Fibroblast of skin of abdomen (primary cell): ENCODE measurements around the gene SRM. TPM values are rescaled to one million over a fixed set of nuclear protein-coding genes. Genes with fewer than 3 reads are reported as not detected.
"Not testable (repeated sequence)": the region's sequence is repeated elsewhere in the genome, so short reads cannot be mapped to it uniquely, and the experiment has no call there.

ENCODE experiments used
- DNase-seq: peaks from one replicate; pipeline ENCODE4 v3.0.0-alpha.2; 2013
- polyA plus RNA-seq, 2 experiments: library from polyadenylated mRNA; unstranded; fragments of 120-200 nt; gene quantifications; one replicate each; pipeline ENCODE4 v1.2.1, GENCODE V29; 2013; ENCODE audit not compliant: insufficient read length in 2 of 2

SRM gene
- polyA plus RNA-seq (2013, experiment 1 of 2; ENCODE audit: insufficient read length) = 164 TPM
- 178 TPM for polyA plus RNA-seq (2013, experiment 2 of 2; ENCODE audit: insufficient read length)

GRCh38 chr1:11059968-11060830 is at the start of gene SRM:
TSS of gene SRM (minus strand) at chr1:11060018. CDS start at chr1:11059943, 75 bp downstream.
- peak; percentile 91 for DNase-seq

- no peak for DNase-seq
Observed at GRCh38 chr1:11109047-11109760, 49.4 kb upstream of the SRM start.

- DNase-seq = no peak
Observed at GRCh38 chr1:11107599-11107998, 47.8 kb upstream of the SRM start.

GRCh38 chr1:11105586-11105985 is 45.8 kb upstream of the SRM start:
- no peak for DNase-seq

GRCh38 chr1:11101347-11101746 is 41.5 kb upstream of the SRM start:
- DNase-seq = no peak

GRCh38 chr1:11100806-11101205 is 41.0 kb upstream of the SRM start:
- DNase-seq = not testable (repeated sequence)

- DNase-seq = no peak
Observed at GRCh38 chr1:11100149-11100493, 40.3 kb upstream of the SRM start.

GRCh38 chr1:11099310-11100148 is 39.7 kb upstream of the SRM start, which contains the start of gene EXOSC10:
TSS of gene EXOSC10 (minus strand) at chr1:11099869. CDS start at chr1:11099831, 38 bp downstream.
- peak; percentile 88 for DNase-seq

GRCh38 chr1:11098931-11099309 is 39.1 kb upstream of the SRM start:
- DNase-seq = no peak

- not testable (repeated sequence) for DNase-seq
Observed at GRCh38 chr1:11083784-11084183, 24.0 kb upstream of the SRM start.

- DNase-seq = no peak
Observed at GRCh38 chr1:11080931-11081330, 21.1 kb upstream of the SRM start.

- peak; percentile 69 for DNase-seq
Observed at GRCh38 chr1:11078631-11079030, 18.8 kb upstream of the SRM start.

- not testable (repeated sequence) for DNase-seq
Observed at GRCh38 chr1:11073398-11073797, 13.6 kb upstream of the SRM start.

- DNase-seq = no peak
Observed at GRCh38 chr1:11072216-11072917, 12.5 kb upstream of the SRM start.

- no peak for DNase-seq
Observed at GRCh38 chr1:11071463-11072215, 11.8 kb upstream of the SRM start.

GRCh38 chr1:11070876-11071275 is 11.1 kb upstream of the SRM start:
- DNase-seq = no peak

GRCh38 chr1:11068600-11069473 is 9.0 kb upstream of the SRM start:
- DNase-seq = no peak

GRCh38 chr1:11067716-11068599 is 8.1 kb upstream of the SRM start:
- DNase-seq = no peak

GRCh38 chr1:11065796-11066195 is 6.0 kb upstream of the SRM start:
- DNase-seq = no peak
